GM18526 (cell line): ENCODE data around the gene PSMD14.

Experiments used
- POLR2A ChIP-seq: IDR thresholded peaks from 3 replicates; pipeline ENCODE4 v1.6.1; 2011; ENCODE audit not compliant: insufficient read length; ENCODE audit errors: extremely low read depth

Gene PSMD14

GRCh38 chr2:161308178-161308955 lies at the start of gene PSMD14:
Gene PSMD14, plus strand, starts transcription at chr2:161308425. Its CDS starts 10,401 bp downstream, at chr2:161318826.
- TF ChIP-seq POLR2A: peak; percentile 90

GRCh38 chr2:161265874-161266273 lies 42.4 kb upstream of the PSMD14 start:
- TF ChIP-seq POLR2A: no peak

GRCh38 chr2:161269111-161269510 lies 39.1 kb upstream of the PSMD14 start:
- no peak for TF ChIP-seq POLR2A

GRCh38 chr2:161273038-161273760 lies 35.0 kb upstream of the PSMD14 start:
- no peak for TF ChIP-seq POLR2A

- no peak for TF ChIP-seq POLR2A
Observed at GRCh38 chr2:161283926-161284325, 24.3 kb upstream of the PSMD14 start.

- TF ChIP-seq POLR2A: no peak
Observed at GRCh38 chr2:161303535-161304050, 4.6 kb upstream of the PSMD14 start.

- TF ChIP-seq POLR2A: no peak
Observed at GRCh38 chr2:161306919-161307318, 1.3 kb upstream of the PSMD14 start.

GRCh38 chr2:161307676-161308075 lies 549 bp upstream of the PSMD14 start:
- no peak for TF ChIP-seq POLR2A

- TF ChIP-seq POLR2A: no peak
Observed at GRCh38 chr2:161312996-161313395, 4.8 kb downstream of the PSMD14 start.

- no peak for TF ChIP-seq POLR2A
Observed at GRCh38 chr2:161315380-161315779, 7.2 kb downstream of the PSMD14 start.

- TF ChIP-seq POLR2A: no peak
Observed at GRCh38 chr2:161316701-161317100, 8.5 kb downstream of the PSMD14 start.

- no peak for TF ChIP-seq POLR2A
Observed at GRCh38 chr2:161321944-161322648, 13.9 kb downstream of the PSMD14 start.

GRCh38 chr2:161324876-161325275 lies 16.7 kb downstream of the PSMD14 start:
- no peak for TF ChIP-seq POLR2A

GRCh38 chr2:161327582-161327981 lies 19.4 kb downstream of the PSMD14 start:
- no peak for TF ChIP-seq POLR2A

- no peak for TF ChIP-seq POLR2A
Observed at GRCh38 chr2:161332371-161332967, 24.2 kb downstream of the PSMD14 start.

GRCh38 chr2:161335626-161336025 lies 27.4 kb downstream of the PSMD14 start:
- TF ChIP-seq POLR2A: no peak

- no peak for TF ChIP-seq POLR2A
Observed at GRCh38 chr2:161337247-161337646, 29.0 kb downstream of the PSMD14 start.
